ENCODE data around the gene MEG3. TPM values are rescaled to one million over a fixed set of nuclear protein-coding genes. Genes with fewer than 3 reads are reported as not detected.

MEG3 gene
- total RNA-seq, result 24.7 TPM
- long read RNA-seq, full-length matches to known transcripts, result 14 of 15 reads
- long read RNA-seq, partial matches to known transcripts, result 1 of 15 reads
- long read RNA-seq, other reads (novel, unspliced or antisense), result 0 of 15 reads

DNA sequence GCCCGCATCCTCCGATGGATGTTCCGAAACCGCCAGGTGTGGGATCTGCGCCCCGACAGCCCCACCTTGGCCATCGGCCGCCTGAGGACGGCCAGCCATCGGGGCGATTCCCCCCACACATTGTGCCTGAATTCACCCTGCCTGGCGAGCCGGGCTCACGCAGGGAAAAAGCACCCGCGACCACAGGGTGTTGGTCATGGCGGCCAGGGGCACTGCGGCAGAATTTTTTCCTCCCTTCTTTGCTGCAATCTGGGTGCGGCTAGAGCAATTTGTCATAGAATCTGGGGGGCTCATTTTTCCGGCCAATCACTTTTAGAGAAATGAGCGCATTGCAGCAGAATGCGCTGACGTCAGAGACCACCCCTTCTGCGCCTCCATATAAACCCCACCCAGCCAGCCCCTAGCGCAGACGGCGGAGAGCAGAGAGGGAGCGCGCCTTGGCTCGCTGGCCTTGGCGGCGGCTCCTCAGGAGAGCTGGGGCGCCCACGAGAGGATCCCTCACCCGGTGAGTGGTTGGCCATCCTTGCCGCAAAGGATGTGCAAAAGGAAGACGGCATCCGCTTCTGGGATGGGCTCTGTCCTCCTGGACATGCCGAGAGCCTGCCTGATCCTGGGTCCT, at the start of gene MEG3:
TSS of gene MEG3 (plus strand) at position 406 of the 619 bp plus-strand sequence.
- intact Hi-C loops (cut with DNase I), result no loop called here
- peak; percentile 71 for DNase-seq
- peak; percentile 68 for ATAC-seq (ENCODE audit: poor library complexity)

DNA sequence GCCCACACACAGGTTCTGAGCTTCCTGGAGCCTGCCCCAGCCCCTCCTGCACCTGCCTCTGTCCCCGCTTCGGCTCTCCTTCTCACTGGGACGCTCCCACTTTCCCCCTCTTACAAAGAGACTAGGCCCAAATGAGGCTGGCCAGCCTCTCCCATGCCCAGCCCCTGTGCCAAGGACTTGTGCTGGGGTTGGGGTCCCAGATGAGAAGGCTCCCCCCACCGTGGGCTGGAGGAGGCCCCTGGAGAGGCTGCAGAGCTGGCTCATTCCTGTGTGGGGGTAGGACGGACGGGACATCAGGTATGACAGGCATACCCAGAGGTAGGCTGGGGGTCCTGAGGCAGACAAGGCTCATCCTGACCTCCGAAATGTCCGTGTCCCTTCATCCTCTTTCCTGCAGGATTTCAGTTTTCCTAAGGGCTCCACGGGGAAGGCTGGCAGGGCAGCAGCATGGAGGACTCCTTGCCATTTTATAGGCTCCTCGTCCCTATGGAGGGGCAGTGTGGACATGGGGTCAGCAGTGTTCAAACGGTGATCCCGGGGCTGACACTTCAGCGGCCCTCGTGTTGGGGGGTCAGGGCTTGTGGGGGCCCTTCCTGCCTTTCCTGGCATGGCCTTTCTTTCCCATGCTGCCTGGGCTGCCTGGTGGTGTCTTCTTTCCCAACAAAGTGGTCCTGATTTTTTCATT, 49.1 kb upstream of the MEG3 start:
- intact Hi-C loops (cut with DNase I), result no loop called here
- no peak for DNase-seq
- no peak for ATAC-seq (ENCODE audit: poor library complexity)

DNA sequence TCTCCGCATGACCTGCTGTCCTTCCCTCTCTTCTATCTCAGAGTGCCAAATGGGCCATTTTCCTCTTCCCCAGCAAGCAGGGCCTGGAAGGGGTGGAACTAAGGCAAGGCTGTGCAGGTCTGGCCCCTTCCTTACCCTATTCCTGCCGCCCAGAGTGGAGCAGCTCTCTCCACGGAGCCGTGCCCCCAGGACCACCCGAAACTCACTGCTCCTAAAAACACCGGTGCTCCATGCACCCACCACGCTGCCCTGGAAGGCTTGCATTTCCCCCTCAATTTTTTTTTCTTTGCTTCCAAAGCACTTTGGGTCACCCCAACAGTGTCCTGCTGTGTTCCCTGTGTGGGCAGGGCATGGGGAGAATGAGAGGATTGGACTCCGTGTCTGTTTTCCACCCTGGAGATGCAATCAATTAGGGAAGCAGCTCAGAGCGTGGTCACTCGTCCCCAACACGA, 48.5 kb upstream of the MEG3 start:
- no peak for ATAC-seq (ENCODE audit: poor library complexity)
- intact Hi-C loops (cut with DNase I), result no loop called here
- DNase-seq, result no peak

DNA sequence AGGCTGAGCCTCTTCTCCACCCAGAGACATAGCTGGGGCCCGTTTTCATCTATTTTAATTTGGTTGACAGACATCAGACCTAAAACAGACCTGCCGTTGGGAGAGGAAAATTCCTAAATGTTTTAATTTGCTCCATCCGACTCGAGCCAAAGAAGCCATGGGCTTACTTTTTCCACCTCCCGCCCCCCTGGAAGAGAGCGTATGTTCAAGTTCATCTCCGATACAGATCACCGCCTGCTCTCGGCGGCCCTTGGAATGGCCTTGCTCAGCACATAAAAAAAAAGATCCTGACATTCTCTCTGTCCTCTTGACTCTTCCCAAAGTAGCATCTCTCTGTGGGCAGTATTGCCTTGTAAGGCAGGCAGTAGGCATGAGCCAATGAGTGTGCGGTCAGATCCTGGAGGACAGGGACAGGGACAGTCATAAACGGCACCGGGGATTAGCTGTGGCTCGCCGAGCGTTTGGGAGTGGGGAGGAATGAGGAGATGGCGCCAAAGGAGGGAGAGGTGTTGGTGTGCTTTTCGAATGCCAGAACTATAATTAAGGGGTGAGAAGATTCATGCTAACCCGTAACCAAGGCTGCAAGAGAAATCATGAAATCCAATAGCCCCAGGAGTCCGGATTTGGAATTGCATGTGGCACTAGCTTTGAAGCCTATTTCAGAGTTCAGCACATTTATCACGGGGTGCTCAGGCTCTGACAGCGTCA, 47.9 kb upstream of the MEG3 start:
- no peak for ATAC-seq (ENCODE audit: poor library complexity)
- DNase-seq, result no peak
- intact Hi-C loops (cut with DNase I), result no loop called here

DNA sequence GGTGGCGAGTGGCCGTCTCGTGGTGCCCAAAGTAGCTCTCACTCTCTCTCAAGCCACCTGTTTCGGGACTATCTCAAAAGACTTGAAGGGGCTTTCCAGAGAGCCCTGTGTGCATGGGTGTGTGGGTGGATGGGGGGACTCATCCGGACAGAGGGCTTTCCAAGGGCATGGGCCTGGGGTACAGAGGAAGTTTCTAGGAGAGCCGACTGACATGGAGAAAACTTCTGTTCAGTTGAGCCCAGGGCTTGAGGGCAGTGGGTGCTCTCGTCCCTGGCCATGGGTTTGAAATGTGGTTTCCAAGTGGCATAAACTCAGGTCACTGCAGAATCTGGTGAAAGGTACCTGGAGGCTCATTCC, 47.4 kb upstream of the MEG3 start:
- DNase-seq (no peak), ATAC-seq (ENCODE audit: poor library complexity) (no peak)
- intact Hi-C loops (cut with DNase I), result no loop called here

DNA sequence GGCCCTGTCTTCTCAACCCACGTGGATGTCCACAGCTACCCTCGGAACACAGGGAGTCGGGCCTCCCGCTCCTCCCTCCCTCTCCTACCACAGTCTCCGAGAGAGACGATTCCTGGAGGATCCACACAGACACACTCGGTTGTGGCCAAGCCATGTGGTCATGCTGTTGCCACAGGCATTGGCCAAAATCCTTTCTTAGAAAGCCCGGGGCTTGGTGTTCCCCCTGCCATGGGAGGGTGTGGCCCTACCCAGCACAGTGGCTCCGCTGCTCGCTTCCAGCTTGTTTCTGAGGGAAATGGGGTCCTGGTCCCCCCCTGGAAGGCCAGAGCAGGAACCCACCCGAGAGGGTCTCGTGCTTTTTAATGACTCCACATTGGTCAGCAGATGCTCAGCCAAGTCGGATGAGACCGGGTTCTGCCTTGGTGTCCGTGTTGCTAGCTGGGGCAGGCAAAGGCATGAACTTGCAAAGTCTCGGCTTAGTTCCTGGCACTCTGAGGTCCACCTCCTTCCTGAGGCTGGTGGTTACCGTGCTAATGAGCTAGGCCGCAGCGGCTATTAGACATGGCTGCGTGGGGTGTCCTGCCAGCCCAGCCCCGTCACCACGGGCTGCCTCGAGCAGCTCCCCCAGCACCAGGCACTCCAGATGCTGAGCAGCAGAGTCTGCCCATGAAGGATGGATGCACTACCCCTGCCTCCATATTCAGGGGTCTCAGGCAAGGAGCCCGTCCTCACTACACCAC, 46.8 kb upstream of the MEG3 start:
- ATAC-seq (ENCODE audit: poor library complexity), result no peak
- intact Hi-C loops (cut with DNase I), result no loop called here
- no peak for DNase-seq

DNA sequence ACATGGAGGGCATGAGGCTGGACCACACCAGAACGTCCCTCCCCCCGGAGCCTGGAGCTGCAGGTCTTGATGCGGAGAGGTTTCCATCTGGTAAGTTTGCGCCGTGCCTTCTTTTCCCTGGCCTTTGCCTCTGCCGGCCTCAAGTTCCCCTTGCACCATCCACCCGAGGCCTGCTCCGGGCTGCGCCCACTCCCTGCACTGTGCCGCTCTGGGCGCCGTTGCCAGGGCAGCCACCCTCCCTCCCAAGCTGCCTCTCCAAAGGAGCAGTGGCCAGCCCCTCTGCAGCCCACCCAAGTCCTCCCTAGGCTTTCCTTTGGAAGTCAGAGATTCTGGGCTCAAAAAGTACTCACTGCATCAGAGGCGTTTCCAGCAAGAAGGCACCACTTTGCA, 46.2 kb upstream of the MEG3 start:
- no peak for DNase-seq
- intact Hi-C loops (cut with DNase I), result no loop called here

DNA sequence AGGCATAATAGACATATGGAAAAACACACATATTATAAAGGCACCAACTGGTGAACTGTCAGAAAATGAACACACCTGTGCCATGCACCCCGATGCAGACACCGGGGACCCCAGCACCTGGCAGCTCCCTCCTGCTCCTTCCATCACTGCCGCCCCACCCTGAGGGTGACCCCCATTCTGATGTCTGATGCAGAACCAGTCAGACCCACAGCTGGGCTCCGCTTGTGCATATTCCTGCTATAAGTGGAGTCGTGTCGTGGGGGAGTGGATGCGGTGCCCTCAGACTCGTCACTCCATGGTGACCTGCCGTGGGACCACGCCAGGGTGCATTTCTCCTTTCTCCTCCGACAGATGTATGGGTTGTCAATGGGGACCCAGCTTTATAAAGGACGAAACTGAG, 45.7 kb upstream of the MEG3 start:
- no peak for DNase-seq
- intact Hi-C loops (cut with DNase I), result no loop called here
- no peak for ATAC-seq (ENCODE audit: poor library complexity)

More for the DNA sequence above, 46.2 kb upstream of the MEG3 start:
- no peak for ATAC-seq (ENCODE audit: poor library complexity)

DNA sequence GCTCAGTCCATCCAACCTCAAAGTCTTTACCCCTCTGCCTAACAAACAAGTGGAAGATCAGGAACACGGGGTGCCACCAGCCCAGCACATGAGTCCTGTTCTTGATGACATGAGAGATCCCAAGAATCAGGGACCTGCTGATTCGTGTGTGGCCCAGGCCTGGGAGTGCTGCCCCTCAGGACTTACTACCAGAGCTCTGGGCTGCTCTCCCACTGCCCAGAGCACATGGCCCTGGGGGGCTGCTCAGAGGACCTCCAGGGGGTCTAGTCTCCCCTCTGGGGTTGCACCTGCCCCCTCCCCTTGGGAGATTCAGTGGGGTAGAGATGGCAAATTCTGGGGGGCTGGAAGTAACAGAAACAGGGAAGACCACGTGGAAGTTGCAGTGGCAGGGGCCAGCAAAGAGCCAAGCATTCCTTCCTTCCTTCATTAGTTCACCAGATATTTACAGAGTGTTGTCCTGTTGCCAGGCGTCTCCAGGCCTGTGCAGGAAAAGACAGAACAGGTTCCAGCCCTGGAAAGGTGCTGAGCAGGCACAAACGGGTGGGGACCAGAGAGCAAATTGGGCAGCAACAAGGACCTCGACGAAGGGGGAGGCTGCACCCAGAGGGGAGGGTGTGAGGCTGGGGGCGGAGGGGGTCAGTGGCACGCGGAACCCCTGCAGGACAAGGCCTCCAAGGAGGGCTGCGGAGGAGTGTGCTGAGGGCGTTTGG, 45.1 kb upstream of the MEG3 start:
- intact Hi-C loops (cut with DNase I), result no loop called here
- no peak for ATAC-seq (ENCODE audit: poor library complexity)
- DNase-seq, result no peak

DNA sequence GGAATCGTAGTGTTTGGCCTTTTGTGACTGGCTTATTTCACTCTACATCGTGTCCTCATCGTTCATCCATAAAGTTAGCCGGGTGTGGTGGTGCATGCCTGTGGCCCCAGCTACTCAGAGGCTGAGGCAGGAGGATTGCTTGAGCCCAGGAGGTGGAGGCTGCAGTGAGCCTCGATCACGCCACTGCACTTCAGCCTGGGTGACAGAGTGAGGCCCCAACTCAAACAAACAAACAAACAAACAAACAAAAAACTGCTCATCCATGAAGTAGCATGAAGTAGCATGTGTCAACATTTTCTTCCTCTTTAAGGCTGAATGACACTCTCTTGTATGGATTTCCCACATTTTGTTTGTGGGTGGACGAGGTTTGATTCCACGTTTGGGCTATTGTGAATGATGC, 44.0 kb upstream of the MEG3 start:
- no peak for DNase-seq
- intact Hi-C loops (cut with DNase I), result no loop called here
- ATAC-seq (ENCODE audit: poor library complexity), result no peak

DNA sequence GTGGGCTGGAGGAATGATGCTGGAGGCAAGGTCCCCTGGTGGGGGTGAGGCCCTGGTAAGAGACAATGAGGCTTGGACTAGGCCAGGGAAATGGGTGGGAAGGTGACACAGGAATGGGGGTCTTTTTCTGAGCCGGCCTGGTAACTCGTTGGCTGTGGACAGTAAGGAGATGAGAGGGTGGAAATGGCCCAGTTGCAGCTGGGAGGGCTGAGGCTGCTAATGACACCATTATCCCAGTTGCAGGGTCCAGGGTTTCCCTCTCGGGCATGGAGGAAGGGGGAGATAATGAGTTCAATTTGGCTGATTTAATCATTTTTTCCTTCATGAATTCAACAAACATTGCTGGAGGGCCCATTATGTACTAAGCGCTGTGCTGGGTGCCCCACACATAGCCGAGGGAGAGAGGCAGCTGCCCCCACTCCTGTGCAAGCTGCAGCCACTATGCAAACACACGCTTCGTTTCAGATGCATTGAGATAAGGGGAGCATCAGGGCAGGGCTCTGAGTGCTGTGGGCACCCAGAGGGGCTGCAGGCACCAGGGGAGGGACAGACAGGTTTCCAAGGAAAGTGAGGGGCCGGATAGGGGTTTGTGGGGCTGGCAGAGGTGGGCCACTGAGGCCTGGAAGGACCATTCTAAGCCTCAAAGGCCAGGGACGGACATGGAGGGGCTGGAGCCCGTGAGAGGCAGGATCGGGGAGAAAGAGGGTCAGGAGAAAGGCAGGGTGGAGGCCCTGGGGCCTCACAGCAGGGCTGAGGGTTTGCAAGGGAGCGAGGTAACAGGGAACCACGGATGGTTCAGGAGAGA, 43.2 kb upstream of the MEG3 start:
- peak; percentile 10 for DNase-seq
- intact Hi-C loops (cut with DNase I), result no loop called here
- no peak for ATAC-seq (ENCODE audit: poor library complexity)

DNA sequence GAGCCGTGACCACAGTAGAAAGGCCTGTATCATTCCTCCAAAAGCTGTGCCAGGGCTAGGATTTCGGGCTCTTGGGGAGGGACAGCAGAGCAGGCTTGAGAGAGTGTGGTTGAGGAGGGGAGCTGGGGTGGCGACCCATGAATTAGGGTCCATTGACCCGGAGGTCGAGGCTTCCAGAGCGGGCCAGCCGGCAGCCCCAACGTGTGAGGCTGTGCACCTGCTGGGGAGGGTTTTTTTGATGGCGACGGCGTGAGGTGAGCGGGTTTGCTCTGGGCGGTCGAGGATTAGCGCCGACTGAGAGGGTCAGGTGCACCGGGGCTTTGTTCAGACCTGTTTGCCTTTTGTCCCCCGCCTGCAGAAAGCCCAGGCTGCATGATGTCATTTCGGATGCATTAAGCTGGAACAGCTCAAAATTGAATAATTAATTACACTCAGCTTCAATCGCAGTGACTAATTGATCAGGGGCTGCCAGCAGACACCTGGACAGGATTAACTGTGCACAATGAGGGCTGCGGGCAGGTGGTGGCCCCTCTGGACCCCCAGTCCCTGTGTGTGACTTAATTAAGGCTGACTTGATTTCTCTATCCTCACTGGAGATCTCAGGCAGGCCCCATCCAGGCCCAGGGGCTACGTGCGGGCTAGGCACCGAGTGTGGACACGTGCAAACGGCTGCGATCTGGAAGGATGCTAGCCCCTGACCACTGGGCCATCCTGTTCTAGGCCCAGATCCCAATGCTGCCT, 42.1 kb upstream of the MEG3 start:
- ATAC-seq (ENCODE audit: poor library complexity), result no peak
- peak; percentile 31 for DNase-seq
- intact Hi-C loops (cut with DNase I), result no loop called here

DNA sequence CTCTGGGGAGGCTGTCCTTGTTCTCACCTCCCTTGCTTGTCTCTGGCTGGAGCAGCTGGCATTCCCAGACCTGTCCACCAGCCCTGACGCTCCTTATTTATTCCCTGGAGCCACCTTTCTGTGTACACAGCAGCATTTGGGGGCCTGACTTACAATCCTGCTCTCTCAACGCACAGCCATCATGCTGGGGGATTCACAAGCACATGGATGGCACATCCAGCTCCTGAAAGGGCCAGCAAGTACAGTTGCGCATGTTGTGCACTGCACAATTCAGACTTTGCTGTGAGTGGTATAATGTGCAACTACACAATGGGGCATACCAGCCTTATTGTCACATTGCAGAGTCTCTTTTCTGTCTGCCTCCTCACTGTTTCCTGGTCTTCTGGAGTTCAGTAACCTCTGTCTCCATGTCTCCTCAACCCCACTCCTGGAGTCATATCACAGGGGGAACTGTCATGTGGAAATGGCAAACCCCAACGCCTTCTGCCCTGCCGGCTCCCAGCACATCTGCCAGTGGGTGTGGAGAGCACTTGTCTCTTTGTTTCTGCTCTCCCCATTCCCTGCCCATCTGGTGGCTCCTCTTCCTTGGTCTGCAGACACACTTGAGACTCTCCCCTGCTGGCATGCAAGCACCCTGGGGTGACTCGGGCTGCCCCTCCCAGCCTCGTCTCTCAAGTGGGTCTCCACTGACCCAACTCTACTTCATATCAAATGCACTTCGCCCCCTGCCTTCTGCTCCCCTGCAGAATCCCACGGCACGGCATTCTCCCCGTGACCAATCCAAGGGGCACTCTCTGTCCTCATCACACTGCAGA, 41.2 kb upstream of the MEG3 start:
- intact Hi-C loops (cut with DNase I), result no loop called here
- no peak for ATAC-seq (ENCODE audit: poor library complexity)
- no peak for DNase-seq

DNA sequence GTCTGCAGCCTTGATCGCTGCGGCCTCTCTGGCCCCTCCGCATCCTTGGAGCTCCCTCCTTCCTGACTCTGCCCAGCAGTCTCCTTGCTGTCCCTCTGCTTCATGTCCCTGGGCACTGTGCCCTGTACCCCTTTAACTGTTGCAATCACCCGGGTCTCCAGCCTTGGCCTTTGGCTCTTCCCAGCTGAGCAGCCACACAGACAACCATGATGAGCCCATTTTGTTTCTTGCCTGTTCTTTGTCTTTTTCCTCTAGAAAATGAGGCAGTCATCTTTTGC, 40.6 kb upstream of the MEG3 start:
- intact Hi-C loops (cut with DNase I), result no loop called here
- DNase-seq (peak; percentile 26), ATAC-seq (ENCODE audit: poor library complexity) (no peak)

DNA sequence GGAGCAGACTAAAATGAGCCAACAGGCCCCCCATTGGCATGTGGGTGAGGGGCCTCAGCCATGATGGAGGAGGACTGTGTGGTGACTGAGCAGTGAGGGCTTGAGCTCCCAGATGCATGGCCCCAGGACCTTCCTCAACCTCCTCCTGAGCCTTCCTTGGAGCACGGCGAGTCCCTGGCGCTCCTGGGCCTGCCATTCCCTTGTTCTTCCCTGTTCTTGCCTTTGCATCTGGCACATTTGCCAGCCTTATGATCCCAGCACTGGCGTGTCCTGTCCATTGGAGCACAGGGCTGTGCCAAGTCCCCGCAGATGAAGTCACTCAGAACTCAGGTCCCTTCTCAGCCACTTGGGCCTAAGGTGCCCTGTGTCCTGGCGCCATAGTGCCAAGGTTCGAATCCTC, 40.3 kb upstream of the MEG3 start:
- intact Hi-C loops (cut with DNase I), result no loop called here
- DNase-seq, result peak; percentile 3
- ATAC-seq (ENCODE audit: poor library complexity), result no peak

DNA sequence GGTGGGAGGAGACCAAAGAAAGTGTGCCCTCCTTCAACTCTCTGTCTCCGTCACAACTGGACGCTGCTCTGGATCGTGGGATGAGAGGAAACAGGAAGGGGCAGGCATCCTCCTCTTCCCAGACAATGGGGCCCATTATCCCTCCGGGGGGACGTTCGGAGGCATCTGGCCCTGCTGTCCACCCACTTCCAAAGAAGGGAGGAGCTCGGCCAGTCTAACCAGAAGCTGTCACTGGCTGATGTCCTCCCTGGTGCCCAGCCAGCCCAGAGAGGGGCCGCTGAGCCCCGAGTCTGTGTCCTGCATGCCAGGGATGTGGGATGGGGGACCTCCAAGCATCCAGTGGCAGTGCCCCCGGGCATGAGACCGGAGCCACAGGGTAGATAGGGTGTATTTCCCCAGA, 39.8 kb upstream of the MEG3 start:
- intact Hi-C loops (cut with DNase I), result no loop called here
- DNase-seq (peak; percentile 29), ATAC-seq (ENCODE audit: poor library complexity) (no peak)
